Measurements from ENCODE around the gene RBPJL. TPM values are rescaled to one million over a fixed set of nuclear protein-coding genes. Genes with fewer than 3 reads are reported as not detected.

RBPJL gene, protein sequence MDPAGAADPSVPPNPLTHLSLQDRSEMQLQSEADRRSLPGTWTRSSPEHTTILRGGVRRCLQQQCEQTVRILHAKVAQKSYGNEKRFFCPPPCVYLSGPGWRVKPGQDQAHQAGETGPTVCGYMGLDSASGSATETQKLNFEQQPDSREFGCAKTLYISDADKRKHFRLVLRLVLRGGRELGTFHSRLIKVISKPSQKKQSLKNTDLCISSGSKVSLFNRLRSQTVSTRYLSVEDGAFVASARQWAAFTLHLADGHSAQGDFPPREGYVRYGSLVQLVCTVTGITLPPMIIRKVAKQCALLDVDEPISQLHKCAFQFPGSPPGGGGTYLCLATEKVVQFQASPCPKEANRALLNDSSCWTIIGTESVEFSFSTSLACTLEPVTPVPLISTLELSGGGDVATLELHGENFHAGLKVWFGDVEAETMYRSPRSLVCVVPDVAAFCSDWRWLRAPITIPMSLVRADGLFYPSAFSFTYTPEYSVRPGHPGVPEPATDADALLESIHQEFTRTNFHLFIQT
- under 1 TPM in 1 of 4 donors, not detected in 3; 0.06 TPM for polyA plus RNA-seq (ENCODE audit: insufficient read length in 4 of 4)

DNA sequence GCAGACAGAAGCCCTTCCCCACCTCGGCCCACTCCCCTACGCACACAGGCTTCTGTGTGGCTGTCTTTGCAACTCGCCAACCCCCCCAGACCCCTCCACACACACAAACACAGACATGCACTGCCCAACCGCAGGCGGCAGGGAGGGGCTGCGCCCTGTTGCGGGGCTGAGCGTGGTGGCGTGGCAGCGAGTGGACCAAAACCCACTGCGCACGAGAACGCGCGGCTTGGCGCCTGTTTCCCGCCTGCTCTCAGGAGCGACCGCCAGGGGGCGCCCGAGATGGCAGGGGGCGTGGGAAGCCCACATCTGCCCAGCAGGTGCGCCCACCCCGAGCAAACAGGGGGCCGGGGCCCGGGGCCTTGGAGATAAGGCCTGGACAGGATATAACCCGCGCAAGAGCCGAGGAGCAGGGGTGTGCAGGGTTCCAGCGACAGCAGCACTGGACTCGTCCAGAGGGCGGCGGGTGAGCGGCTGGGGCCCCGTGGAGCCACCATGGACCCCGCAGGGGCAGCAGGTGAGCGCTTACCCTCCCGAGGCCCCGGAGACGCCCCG is at the start of gene RBPJL:
Gene RBPJL, plus strand, starts transcription at position 410 of the 552 bp plus-strand sequence. Its CDS starts 83 bp downstream, at position 493.
- no peak for DNase-seq (ENCODE audit: low read depth in 4 of 4, low spot score in 3 of 4)

GRCh38 chr20:45257161-45257560 is 49.5 kb upstream of the RBPJL start:
- no peak for DNase-seq (ENCODE audit: low read depth in 4 of 4, low spot score in 3 of 4)

DNA sequence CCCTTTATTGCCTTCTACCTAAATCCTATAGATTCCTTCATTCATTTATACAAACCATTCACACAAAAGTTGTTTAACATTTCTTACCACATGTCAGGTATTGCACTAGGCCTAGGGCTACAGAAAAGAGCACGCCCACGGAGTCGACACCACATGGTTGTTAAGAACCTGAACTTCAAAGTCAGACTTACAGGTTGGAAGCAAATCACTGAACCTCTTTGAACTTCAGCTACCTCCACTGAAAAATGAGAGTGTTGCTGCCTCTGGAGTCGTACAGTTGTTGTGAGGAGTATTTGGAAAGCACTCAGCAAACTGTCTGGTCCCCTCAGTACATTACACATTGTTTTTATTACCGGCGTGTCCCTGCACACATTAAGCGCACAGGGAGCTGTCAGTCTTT is 48.9 kb upstream of the RBPJL start:
- DNase-seq (ENCODE audit: low read depth in 4 of 4, low spot score in 3 of 4), result no peak

- DNase-seq (ENCODE audit: low read depth in 4 of 4, low spot score in 3 of 4), result no peak
Measured at GRCh38 chr20:45258259-45258658, 48.4 kb upstream of the RBPJL start.

DNA sequence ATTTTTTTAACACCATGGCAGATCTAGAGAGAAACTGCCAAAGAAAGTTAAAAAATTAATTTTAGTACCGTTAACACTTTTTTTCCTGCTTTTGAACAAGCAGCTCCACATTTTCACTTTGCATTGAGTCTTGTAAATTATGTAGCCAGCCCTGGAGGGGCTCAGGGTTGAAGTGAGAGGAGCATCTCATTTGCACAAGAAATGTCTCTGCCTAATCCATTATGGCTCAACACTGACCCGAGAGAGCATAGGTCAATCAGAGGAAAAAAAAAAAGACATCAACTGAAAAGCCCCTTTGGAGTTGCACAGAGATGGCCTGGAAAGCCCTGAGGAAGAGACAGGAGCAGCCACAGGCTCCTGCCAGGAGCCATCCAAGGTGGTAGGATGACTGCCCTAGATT is 48.0 kb upstream of the RBPJL start:
- DNase-seq (ENCODE audit: low read depth in 4 of 4, low spot score in 3 of 4), result no peak

DNA sequence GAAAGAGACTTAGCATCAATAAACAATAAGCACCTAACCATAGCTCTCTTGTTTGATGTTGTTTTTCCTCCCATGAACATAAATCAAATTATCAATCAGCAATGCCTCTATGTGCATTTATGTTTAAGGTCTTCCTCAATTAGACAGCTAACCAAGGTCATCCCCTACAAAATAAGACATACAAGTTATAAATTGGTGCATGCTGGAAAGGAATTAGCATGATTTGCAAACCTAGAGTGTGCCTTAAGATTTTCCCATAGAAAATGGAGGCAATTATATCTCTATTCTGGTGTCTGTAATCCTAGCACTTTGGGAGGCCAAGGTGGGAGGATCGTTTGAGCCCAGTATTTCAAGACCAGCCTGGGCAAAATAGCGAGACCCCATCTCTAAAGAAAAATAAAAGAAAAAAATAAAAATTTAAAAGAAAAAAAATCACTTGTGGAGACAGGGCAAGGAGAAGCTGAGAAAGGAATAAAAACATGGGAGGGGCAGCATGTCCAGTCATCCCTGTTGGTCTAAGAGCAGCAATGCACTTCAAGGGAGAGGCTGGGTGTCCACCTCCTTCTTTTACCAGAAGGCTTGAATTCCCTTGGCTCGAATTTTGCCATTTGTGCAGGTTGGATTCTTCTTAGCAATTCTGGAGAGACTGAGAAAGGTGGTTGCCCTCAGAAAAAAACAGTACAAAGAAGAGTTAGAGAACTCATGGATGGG is 42.9 kb upstream of the RBPJL start:
- DNase-seq (ENCODE audit: low read depth in 4 of 4, low spot score in 3 of 4), result no peak

DNA sequence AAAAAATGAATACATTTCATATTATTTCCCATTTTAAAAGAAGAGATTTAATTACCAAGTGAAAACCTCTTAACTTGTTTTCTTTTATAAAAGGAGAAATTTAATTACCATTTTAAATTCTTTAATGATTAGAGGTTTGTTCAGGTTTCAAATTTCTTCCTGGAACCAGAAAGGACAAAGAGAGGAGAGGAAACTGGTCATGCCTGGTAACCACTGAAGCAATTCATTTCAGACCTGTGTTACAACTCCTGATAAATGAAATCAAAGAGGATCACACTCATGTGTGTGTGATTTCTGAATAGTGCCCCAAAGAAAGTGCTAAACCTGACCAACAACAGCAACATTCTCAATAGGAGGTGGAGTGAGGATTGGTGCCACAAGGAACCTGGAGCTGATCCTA is 39.7 kb upstream of the RBPJL start:
- DNase-seq (ENCODE audit: low read depth in 4 of 4, low spot score in 3 of 4), result peak in 1 of 4 donors; percentile 20

- DNase-seq (ENCODE audit: low read depth in 4 of 4, low spot score in 3 of 4), result no peak
Measured at GRCh38 chr20:45268531-45268930, 38.1 kb upstream of the RBPJL start.

DNA sequence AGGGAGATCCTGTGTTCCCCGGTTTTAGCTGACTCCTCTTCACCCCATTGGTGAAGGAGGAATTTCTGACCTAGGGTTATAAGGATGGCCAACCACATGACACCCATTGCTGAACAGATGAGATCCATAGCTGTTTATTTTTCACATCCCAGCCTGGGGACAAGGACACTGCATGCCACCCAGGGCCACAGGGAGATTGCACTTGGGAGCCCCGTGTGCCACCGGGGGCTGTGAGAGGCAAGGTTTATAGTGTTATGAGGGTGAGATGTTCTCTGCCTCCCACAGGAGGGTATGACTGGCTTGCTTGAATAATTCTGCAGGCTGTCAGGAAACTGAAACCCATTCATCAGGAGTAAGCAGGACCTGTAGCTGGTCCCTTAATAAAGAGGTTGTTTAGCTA is 37.6 kb upstream of the RBPJL start:
- DNase-seq (ENCODE audit: low read depth in 4 of 4, low spot score in 3 of 4), result no peak

DNA sequence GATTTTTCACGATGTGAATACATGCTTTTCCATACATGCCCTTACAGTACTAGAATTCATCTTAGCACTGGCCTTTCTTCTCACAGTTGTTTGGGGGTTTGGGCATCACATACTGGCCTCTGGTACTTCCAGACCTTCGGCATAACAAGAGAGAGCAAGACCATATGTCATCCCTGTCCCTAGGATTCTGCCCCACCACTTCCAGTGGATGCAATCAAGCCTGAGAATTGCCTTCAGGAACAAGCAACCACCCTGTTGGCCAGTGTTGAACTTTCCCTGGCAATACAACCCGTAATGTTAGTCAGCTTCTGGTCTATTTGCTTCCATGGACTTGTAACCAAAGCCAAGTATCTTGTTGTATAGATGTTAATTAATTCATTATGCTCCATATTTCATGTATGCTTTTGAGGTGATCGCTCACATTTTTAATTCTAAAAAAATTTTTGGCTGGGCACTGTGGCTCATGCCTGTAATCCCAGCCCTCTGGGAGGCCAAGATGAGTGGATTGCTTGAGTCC is 36.8 kb upstream of the RBPJL start:
- no peak for DNase-seq (ENCODE audit: low read depth in 4 of 4, low spot score in 3 of 4)

GRCh38 chr20:45275338-45275737 is 31.3 kb upstream of the RBPJL start:
- no peak for DNase-seq (ENCODE audit: low read depth in 4 of 4, low spot score in 3 of 4)

GRCh38 chr20:45279992-45280391 is 26.6 kb upstream of the RBPJL start:
- no peak for DNase-seq (ENCODE audit: low read depth in 4 of 4, low spot score in 3 of 4)

DNA sequence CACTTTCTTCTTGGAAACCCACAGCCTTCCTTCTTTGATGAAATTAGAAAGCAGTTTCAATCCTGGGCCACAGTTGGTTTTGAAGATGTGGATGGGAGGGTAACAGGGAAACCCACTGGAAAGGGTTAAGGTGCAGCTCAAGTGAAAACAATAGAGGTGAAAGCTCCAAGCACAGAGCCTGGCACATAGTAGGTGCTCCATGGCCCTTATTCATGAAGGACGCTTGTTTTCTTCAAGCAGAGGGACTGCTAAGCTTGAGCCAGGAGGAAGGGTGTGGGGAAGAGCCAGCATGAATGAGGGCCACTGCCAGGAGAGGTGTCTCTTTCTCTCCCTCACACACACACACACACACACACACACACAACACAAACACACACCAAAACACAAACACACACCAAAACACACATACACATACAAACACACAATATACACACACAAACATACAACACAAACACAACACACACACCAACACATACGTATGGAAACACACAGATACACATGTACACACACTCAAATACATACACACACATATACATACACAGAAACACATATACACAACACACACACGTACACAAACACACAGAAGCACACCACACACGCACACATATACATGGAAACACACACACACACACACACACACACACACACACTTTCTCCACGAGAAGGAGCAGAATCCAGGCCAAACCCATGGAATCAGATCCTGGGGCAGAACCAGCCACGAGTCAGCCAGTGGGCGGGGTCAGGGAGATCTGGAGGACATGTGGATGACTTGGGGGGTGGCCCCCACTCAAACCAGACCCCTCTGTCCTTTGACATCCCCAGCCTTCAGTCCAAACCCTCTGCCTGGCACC is 23.7 kb upstream of the RBPJL start:
- DNase-seq (ENCODE audit: low read depth in 4 of 4, low spot score in 3 of 4), result no peak

GRCh38 chr20:45283551-45284057 is 23.0 kb upstream of the RBPJL start:
- no peak for DNase-seq (ENCODE audit: low read depth in 4 of 4, low spot score in 3 of 4)

DNA sequence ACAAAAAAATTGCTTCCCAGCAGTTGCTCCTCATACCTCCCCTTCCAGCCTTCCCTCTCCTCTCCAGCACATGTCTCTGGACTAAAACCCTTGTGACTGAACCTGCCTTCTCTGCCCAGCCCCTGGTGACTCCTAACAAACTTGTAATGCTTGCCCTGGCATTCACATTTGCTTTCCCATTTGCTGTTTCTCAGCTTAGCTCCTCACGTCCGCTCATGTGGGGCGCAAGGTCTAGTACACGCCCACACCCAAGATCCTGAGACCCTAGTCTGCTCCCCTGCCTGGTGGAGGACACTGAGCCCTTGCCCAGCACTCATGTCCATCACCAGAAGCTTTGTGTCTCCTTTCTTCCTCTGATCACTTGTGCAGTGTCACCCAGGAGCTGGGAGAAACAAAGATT is 18.3 kb upstream of the RBPJL start:
- no peak for DNase-seq (ENCODE audit: low read depth in 4 of 4, low spot score in 3 of 4)

DNA sequence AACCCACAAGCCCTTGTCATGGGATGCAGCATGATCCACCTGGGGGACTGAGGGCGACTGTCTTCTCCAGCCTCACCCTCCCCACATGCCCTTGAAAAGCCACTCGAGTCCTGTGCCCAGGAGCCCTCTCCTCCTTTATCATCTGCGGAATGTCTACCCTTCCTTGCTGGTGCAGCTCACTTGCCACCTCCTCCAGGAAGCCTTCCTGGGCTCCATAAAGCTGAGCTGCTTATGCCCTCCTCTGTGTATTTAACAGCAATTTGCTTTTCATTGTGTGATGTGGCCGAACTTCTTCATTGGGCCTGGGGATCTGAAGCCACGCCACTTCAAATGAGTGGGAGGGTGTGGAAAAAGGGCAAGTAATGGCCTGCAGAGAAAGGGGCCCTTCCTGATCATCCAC is 17.8 kb upstream of the RBPJL start:
- DNase-seq (ENCODE audit: low read depth in 4 of 4, low spot score in 3 of 4), result no peak

DNA sequence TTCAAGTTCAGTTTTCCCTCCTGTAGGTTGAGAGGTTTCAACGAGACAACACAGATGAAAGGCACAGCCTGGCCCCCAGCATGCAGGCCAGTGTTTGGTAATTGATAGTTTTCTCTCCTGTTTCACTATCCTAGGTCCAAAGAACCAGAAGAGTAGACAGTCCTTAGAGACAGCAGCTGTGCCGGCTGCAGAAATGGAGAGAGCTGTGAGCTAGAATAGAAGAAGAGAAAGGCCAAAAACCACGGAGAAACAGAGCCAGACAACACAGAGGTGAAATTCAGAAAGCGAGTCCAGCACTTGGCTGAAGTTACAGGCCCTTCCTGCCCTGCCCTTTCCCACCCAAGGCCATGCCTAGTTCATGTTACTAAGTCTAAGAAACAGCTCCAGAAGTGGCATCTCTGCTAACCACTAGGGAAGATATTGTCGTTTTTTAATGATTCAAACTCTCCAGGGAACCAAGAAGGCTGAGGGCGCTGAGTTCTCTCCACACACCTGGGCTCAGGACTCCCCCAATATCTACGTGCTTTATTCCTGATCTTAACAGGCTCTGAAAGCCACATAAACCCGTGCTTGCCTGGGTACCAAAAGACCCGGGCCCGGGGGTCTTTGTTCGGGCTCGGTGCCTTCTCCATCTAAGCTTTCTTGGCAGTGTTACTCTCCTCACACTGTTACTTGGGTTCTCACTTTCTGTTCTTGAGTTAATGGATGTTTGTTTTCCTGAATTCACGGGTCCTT is 16.5 kb upstream of the RBPJL start:
- DNase-seq (ENCODE audit: low read depth in 4 of 4, low spot score in 3 of 4), result no peak

GRCh38 chr20:45290677-45291355 is 15.8 kb upstream of the RBPJL start:
- peak; percentile 58 to 74 (median 63) for DNase-seq (ENCODE audit: low read depth in 4 of 4, low spot score in 3 of 4)

DNA sequence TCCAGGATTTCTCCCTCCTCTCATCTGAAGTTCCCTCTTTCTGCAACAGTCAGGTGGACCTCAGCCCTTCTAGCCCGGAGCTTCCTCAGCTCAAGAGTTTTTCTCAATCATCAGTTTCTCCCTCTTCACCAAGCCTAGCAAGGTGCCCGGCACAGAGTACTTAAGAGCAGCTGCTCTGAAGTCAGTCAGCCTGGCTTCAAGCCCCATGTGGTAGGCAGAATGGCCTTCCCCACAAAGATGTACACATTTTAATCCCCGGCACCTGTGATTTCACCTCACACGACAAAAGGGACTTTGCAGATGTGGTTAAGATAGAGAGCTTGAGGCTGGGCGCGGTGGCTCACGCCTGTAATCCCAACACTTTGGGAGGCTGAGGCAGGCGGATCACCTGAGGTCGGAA is 15.1 kb upstream of the RBPJL start:
- DNase-seq (ENCODE audit: low read depth in 4 of 4, low spot score in 3 of 4), result no peak

Measured in right renal pelvis (tissue), 4 donors.